ENCODE measurements around the gene MRPS22. TPM values are rescaled to one million over a fixed set of nuclear protein-coding genes. Genes with fewer than 3 reads are reported as not detected.

Gene MRPS22
- total RNA-seq, 1 donor from 2014 or later, result 40.4 TPM

DNA sequence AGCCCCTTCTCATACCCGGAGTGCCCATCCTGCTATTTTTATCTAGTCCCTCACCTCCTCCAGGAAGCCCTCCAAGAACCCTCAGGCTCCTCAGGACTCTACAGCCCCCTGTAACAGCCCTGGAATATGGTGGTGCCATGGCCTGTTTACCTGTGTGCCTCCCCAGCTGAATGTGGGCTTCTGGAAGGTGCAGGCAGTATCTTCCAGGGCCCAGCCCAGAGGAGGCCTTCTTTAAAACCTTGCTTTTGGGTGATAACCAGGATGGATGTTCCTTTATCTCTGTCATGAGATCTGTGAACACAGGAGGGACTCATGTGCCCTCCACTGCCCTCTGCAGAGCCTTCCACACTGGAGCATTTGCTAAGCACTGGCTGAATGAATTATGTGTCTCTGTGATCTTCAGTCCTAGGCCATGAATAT is 36.7 kb upstream of the MRPS22 start:
- Mint-ChIP-seq H3K4me3 (ENCODE audit: unreplicated experiment) (no peak overlapping the region), H3K9me3 (ENCODE audit: unreplicated experiment) (peaks cover 3% of the 10 kb centered on the region), H3K27ac (ENCODE audit: unreplicated experiment) (no peak overlapping the region), H3K27me3 (ENCODE audit: low read depth, unreplicated experiment) (no peaks in the 10 kb centered on the region), H3K4me1 (ENCODE audit: low read depth, unreplicated experiment) (peaks cover 58% of the 10 kb centered on the region), H3K36me3 (ENCODE audit: low read depth, unreplicated experiment) (no peaks in the 10 kb centered on the region)
- no peak overlapping the region for H2AFZ ChIP-seq (ENCODE audit: low read depth, low read length)
- H3K9me3 ChIP-seq (ENCODE audit: insufficient read depth, low read depth, low read length), result no peaks in the 10 kb centered on the region
- H3K79me2 ChIP-seq (ENCODE audit: insufficient read depth, low read length), result no peaks in the 10 kb centered on the region
- no peaks in the 10 kb centered on the region for H3K36me3 ChIP-seq (ENCODE audit: insufficient read depth, low read length)
- no peak overlapping the region for H3K4me2 ChIP-seq (ENCODE audit: low read length)
- peaks cover 42% of the 10 kb centered on the region for H3K4me1 ChIP-seq (ENCODE audit: insufficient read depth, low read length)
- H3K9ac ChIP-seq (ENCODE audit: low read length), result no peak overlapping the region
- no peaks in the 10 kb centered on the region for H3K27me3 ChIP-seq (ENCODE audit: insufficient read depth, low read length)
- no peak overlapping the region for H3K27ac ChIP-seq (ENCODE audit: low read depth, low read length)
- no peak for TF ChIP-seq EZH2 (IDR thresholded peaks at IDR 0.05; ENCODE audit: insufficient read depth, low read length)
- TF ChIP-seq, protein P1, sequence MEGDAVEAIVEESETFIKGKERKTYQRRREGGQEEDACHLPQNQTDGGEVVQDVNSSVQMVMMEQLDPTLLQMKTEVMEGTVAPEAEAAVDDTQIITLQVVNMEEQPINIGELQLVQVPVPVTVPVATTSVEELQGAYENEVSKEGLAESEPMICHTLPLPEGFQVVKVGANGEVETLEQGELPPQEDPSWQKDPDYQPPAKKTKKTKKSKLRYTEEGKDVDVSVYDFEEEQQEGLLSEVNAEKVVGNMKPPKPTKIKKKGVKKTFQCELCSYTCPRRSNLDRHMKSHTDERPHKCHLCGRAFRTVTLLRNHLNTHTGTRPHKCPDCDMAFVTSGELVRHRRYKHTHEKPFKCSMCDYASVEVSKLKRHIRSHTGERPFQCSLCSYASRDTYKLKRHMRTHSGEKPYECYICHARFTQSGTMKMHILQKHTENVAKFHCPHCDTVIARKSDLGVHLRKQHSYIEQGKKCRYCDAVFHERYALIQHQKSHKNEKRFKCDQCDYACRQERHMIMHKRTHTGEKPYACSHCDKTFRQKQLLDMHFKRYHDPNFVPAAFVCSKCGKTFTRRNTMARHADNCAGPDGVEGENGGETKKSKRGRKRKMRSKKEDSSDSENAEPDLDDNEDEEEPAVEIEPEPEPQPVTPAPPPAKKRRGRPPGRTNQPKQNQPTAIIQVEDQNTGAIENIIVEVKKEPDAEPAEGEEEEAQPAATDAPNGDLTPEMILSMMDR (IDR thresholded peaks at IDR 0.05; ENCODE audit: insufficient read depth, low read depth, low read length), result no peak
- DNase-seq (ENCODE audit: low read depth) (no peak), FAIRE-seq (no peak)
- H4K20me1 ChIP-seq (ENCODE audit: insufficient read depth, low read length), result no peaks in the 10 kb centered on the region
- H3K4me3 ChIP-seq (ENCODE audit: insufficient read depth, low read depth, low read length), result no peak overlapping the region

DNA sequence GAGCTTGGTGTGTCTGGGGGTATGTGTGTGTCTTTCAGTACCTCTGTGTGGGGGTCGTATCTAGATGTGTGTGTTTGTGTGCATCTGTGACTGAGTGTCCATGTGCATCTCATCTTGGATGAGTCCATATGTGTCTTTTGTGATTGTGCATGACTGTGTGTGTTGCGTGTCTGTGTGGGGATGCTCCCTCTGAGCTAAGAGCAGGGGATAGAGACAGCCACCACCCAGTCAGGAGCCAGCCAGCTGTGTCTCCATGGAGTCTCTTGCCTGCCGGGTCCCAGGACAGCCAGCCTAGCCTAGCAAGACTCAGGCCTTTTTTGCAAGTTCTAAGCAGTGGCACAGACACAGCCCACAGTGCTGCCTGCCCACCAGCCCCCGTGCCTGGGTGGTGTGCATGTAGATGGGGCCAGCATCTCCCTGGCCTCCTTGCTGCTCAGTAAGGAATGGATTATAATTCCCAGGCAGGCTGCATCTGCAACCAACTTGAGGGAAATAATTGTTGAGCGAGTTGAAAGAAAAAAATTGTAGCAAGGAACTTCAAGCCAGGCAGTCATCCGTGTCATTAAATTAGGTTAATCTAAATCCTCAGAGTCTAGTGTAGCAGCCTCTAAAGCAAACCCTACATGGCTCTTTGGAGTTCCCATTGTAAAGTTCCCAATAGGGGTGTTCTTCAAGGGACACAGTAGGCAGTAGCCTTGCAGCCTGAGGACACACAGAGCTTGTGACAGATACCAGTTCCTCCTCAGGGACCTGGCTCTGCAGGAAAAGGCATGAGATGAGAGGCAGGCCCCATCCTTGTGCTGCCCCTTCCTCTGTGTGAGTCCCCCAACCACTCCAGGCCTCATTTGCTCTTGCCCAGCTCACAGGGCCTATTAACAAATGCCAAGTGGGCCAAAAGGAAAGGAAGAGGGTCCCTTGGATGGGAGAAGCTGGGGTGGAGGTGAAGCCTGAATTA is 35.9 kb upstream of the MRPS22 start:
- no peaks in the 10 kb centered on the region for H3K36me3 Mint-ChIP-seq (ENCODE audit: low read depth, unreplicated experiment)
- Histone ChIP-seq H3K9me3 (ENCODE audit: insufficient read depth, low read depth, low read length) (no peaks in the 10 kb centered on the region), H3K4me2 (ENCODE audit: low read length) (no peak overlapping the region), H3K79me2 (ENCODE audit: insufficient read depth, low read length) (no peaks in the 10 kb centered on the region), H3K4me1 (ENCODE audit: insufficient read depth, low read length) (peaks cover 42% of the 10 kb centered on the region), H3K4me3 (ENCODE audit: insufficient read depth, low read depth, low read length) (no peak overlapping the region), H3K27ac (ENCODE audit: low read depth, low read length) (no peak overlapping the region), H4K20me1 (ENCODE audit: insufficient read depth, low read length) (no peaks in the 10 kb centered on the region), H2AFZ (ENCODE audit: low read depth, low read length) (no peak overlapping the region), H3K9ac (ENCODE audit: low read length) (no peak overlapping the region), H3K36me3 (ENCODE audit: insufficient read depth, low read length) (no peaks in the 10 kb centered on the region), H3K27me3 (ENCODE audit: insufficient read depth, low read length) (no peaks in the 10 kb centered on the region)
- no peak overlapping the region for H3K27ac Mint-ChIP-seq (ENCODE audit: unreplicated experiment)
- H3K27me3 Mint-ChIP-seq (ENCODE audit: low read depth, unreplicated experiment), result no peaks in the 10 kb centered on the region
- peaks cover 3% of the 10 kb centered on the region for H3K9me3 Mint-ChIP-seq (ENCODE audit: unreplicated experiment)
- peaks cover 57% of the 10 kb centered on the region for H3K4me1 Mint-ChIP-seq (ENCODE audit: low read depth, unreplicated experiment)
- H3K4me3 Mint-ChIP-seq (ENCODE audit: unreplicated experiment), result no peak overlapping the region
- DNase-seq (ENCODE audit: low read depth), result no peak
- FAIRE-seq, result no peak
- TF ChIP-seq EZH2 (IDR thresholded peaks at IDR 0.05; ENCODE audit: insufficient read depth, low read length), result no peak
- TF ChIP-seq, protein P1 (IDR thresholded peaks at IDR 0.05; ENCODE audit: insufficient read depth, low read depth, low read length), result no peak

DNA sequence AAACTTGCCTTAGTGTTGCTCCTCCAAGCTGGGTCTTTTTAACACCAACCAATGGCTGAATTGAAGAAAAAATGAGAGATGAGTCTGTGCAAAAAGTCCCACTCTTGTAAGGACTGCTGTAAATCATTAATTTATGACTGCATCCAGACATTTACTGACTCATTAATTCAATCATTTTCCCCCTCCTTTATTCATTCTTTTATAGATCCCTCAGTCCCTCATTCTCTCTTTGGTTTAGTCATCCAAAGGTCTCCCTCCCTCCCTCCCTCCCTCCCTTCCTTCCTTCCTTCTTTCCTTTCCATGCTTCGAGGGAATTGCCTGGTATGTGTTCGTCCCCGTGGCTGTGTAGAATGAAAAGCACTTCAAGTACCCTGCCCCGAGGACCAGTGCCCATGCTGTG is 35.3 kb upstream of the MRPS22 start:
- TF ChIP-seq, protein P1 (IDR thresholded peaks at IDR 0.05; ENCODE audit: insufficient read depth, low read depth, low read length), result no peak
- TF ChIP-seq EZH2 (IDR thresholded peaks at IDR 0.05; ENCODE audit: insufficient read depth, low read length), result no peak
- FAIRE-seq (no peak), DNase-seq (ENCODE audit: low read depth) (no peak)
- Mint-ChIP-seq H3K27me3 (ENCODE audit: low read depth, unreplicated experiment) (no peaks in the 10 kb centered on the region), H3K4me1 (ENCODE audit: low read depth, unreplicated experiment) (peaks cover 60% of the 10 kb centered on the region), H3K9me3 (ENCODE audit: unreplicated experiment) (peaks cover 3% of the 10 kb centered on the region), H3K4me3 (ENCODE audit: unreplicated experiment) (no peak overlapping the region), H3K27ac (ENCODE audit: unreplicated experiment) (peak overlapping the region; percentile 78), H3K36me3 (ENCODE audit: low read depth, unreplicated experiment) (no peaks in the 10 kb centered on the region)
- no peaks in the 10 kb centered on the region for H3K36me3 ChIP-seq (ENCODE audit: insufficient read depth, low read length)
- no peaks in the 10 kb centered on the region for H4K20me1 ChIP-seq (ENCODE audit: insufficient read depth, low read length)
- no peak overlapping the region for H3K4me3 ChIP-seq (ENCODE audit: insufficient read depth, low read depth, low read length)
- H2AFZ ChIP-seq (ENCODE audit: low read depth, low read length), result no peak overlapping the region
- no peaks in the 10 kb centered on the region for H3K79me2 ChIP-seq (ENCODE audit: insufficient read depth, low read length)
- H3K27ac ChIP-seq (ENCODE audit: low read depth, low read length), result no peak overlapping the region
- H3K4me1 ChIP-seq (ENCODE audit: insufficient read depth, low read length), result peaks cover 43% of the 10 kb centered on the region
- peak overlapping the region; percentile 53 for H3K4me2 ChIP-seq (ENCODE audit: low read length)
- H3K9me3 ChIP-seq (ENCODE audit: insufficient read depth, low read depth, low read length), result no peaks in the 10 kb centered on the region
- no peak overlapping the region for H3K9ac ChIP-seq (ENCODE audit: low read length)
- no peaks in the 10 kb centered on the region for H3K27me3 ChIP-seq (ENCODE audit: insufficient read depth, low read length)

Data from astrocyte (in vitro differentiated cells and primary cell).